IMR-90 (cell line): ENCODE results near the gene DNAJB4. TPM values are rescaled to one million over a fixed set of nuclear protein-coding genes. Genes with fewer than 3 reads are reported as not detected.

Experiments used
- ATAC-seq: fragments of 200-7000 bp; cut with Tn5 transposase; 2 replicates; pipeline ENCODE4 v1.9.1; 2020; ENCODE audit warnings: low read depth, mild to moderate bottlenecking, moderate library complexity
- BruUV-seq: library from RNA; stranded (reverse); fragments of 400-500 nt; replicated peaks from 2 replicates; lab custom pipeline; 2021; lab: Mats Ljungman, UMichigan
- CTCF ChIA-PET: fragments of 300-600 bp; formaldehyde crosslinking; extraction: SDS; loops from one replicate; lab custom pipeline; 2021; ENCODE audit warnings: antibody characterized with exemption; lab: Yijun Ruan, JAX
- POLR2A ChIA-PET: fragments of 300-600 bp; sonication (Branson Sonifier 250); formaldehyde crosslinking; loops from one replicate; lab custom pipeline; 2022; ENCODE audit warnings: antibody characterized with exemption; ENCODE audit not compliant: unreplicated experiment; lab: Charles Lee
- DNase-seq: peaks from one replicate; pipeline ENCODE4 v3.0.0; 2013
- H2AFZ ChIP-seq: replicated peaks from 2 replicates; pipeline ENCODE3; 2013; ENCODE audit warnings: low read length, mild to moderate bottlenecking; ENCODE audit not compliant: poor library complexity
- H2AK5ac ChIP-seq: 2 replicates; pipeline ENCODE4 v1.6.1; 2013; ENCODE audit warnings: low read depth, low read length, inconsistent platforms
- H2AK9ac ChIP-seq: replicated peaks from 2 replicates; pipeline ENCODE3; 2013; ENCODE audit warnings: mild to moderate bottlenecking, low read depth, low read length, moderate library complexity; ENCODE audit not compliant: poor library complexity
- H2BK120ac ChIP-seq: 2 replicates; pipeline ENCODE4 v1.6.1; 2013; ENCODE audit warnings: low read depth, low read length, inconsistent platforms
- H2BK15ac ChIP-seq: 3 replicates; pipeline ENCODE4 v1.6.1; 2013; ENCODE audit warnings: low read depth, low read length, inconsistent platforms
- H2BK20ac ChIP-seq: 2 replicates; pipeline ENCODE4 v1.6.1; 2013; ENCODE audit warnings: low read depth, mild to moderate bottlenecking, inconsistent platforms, low read length, moderate library complexity
- H2BK5ac ChIP-seq: 2 replicates; pipeline ENCODE4 v1.6.1; 2013; ENCODE audit warnings: mild to moderate bottlenecking, low read depth, low read length, inconsistent platforms; ENCODE audit not compliant: poor library complexity, severe bottlenecking
- H3K14ac ChIP-seq: replicated peaks from 2 replicates; pipeline ENCODE4 v1.6.1; 2013; ENCODE audit warnings: low read depth, low read length, inconsistent platforms
- H3K18ac ChIP-seq: 2 replicates; pipeline ENCODE4 v1.6.1; 2013; ENCODE audit warnings: low read depth, low read length, control low read depth
- H3K23ac ChIP-seq: 2 replicates; pipeline ENCODE4 v1.6.1; 2013; ENCODE audit warnings: low read depth, low read length, inconsistent platforms
- H3K27ac ChIP-seq: 2 replicates; pipeline ENCODE4 v1.5.1; 2013; ENCODE audit warnings: mild to moderate bottlenecking, control low read depth, low read length; ENCODE audit not compliant: insufficient read depth
- H3K27me3 ChIP-seq: 2 replicates; pipeline ENCODE4 v1.6.1; 2013; ENCODE audit warnings: low read length; ENCODE audit not compliant: control insufficient read depth, insufficient read depth
- H3K36me3 ChIP-seq: 2 replicates; pipeline ENCODE4 v1.6.1; 2013; ENCODE audit warnings: low read length, mixed read lengths; ENCODE audit not compliant: control insufficient read depth, insufficient read depth
- H3K4ac ChIP-seq: 2 replicates; pipeline ENCODE4 v1.6.1; 2013; ENCODE audit warnings: low read depth, low read length, inconsistent platforms
- H3K4me1 ChIP-seq: 2 replicates; pipeline ENCODE4 v1.6.1; 2013; ENCODE audit warnings: low read length, mixed read lengths; ENCODE audit not compliant: control insufficient read depth, insufficient read depth
- H3K4me2 ChIP-seq: 2 replicates; pipeline ENCODE4 v1.6.1; 2013; ENCODE audit warnings: low read depth, mild to moderate bottlenecking, control low read depth, low read length, moderate library complexity
- H3K4me3 ChIP-seq: 2 replicates; pipeline ENCODE4 v1.5.1; 2013; ENCODE audit warnings: low read depth, mild to moderate bottlenecking, control low read depth, low read length, moderate library complexity; ENCODE audit not compliant: insufficient read depth
- H3K56ac ChIP-seq: 2 replicates; pipeline ENCODE4 v1.6.1; 2013; ENCODE audit warnings: low read length, inconsistent platforms; ENCODE audit not compliant: insufficient read depth; ENCODE audit errors: extremely low read depth
- H3K79me1 ChIP-seq, 2 experiments: 2 replicates each; pipeline ENCODE4 v1.6.1; 2013; ENCODE audit warnings: low read length in 2 of 2, inconsistent platforms in 1 of 2, low read depth in 1 of 2
- H3K9ac ChIP-seq: 2 replicates; pipeline ENCODE4 v1.6.1; 2013; ENCODE audit warnings: low read depth, low read length, control low read depth
- H3K9me1 ChIP-seq: 2 replicates; pipeline ENCODE4 v1.6.1; 2013; ENCODE audit warnings: low read length, inconsistent platforms; ENCODE audit not compliant: insufficient read depth
- H3K9me3 ChIP-seq: 2 replicates; pipeline ENCODE4 v1.6.1; 2013; ENCODE audit warnings: low read length; ENCODE audit not compliant: control insufficient read depth, insufficient read depth
- H4K20me1 ChIP-seq: 2 replicates; pipeline ENCODE4 v1.6.1; 2013; ENCODE audit warnings: low read length, inconsistent platforms; ENCODE audit not compliant: insufficient read depth
- H4K5ac ChIP-seq: 2 replicates; pipeline ENCODE4 v1.6.1; 2013; ENCODE audit warnings: mild to moderate bottlenecking, low read depth, low read length, control low read depth
- H4K8ac ChIP-seq, 2 experiments: 2 replicates each; pipeline ENCODE4 v1.6.1; 2013; ENCODE audit warnings: low read depth in 2 of 2, low read length in 2 of 2, control low read depth in 1 of 2, inconsistent platforms in 1 of 2
- H4K91ac ChIP-seq: 2 replicates; pipeline ENCODE4 v1.6.1; 2013; ENCODE audit warnings: low read depth, low read length, inconsistent platforms; ENCODE audit not compliant: insufficient read depth
- CHD1 ChIP-seq: IDR thresholded peaks from 2 replicates; pipeline ENCODE4 v1.6.1; 2012; ENCODE audit warnings: low read depth, low read length, improper control_type of control experiment
- CTCF ChIP-seq: conservative IDR thresholded peaks from 2 replicates; pipeline ENCODE4 v1.5.1; 2012; ENCODE audit warnings: mild to moderate bottlenecking, low read depth, low read length, improper control_type of control experiment
- MAZ ChIP-seq: IDR thresholded peaks from 2 replicates; pipeline ENCODE4 v1.6.1; 2012; ENCODE audit warnings: low read depth, mild to moderate bottlenecking, low read length, improper control_type of control experiment, moderate library complexity, borderline replicate concordance
- MXI1 ChIP-seq: IDR thresholded peaks from 2 replicates; pipeline ENCODE4 v1.6.1; 2012; ENCODE audit warnings: low read depth, mild to moderate bottlenecking, low read length, moderate library complexity, borderline replicate concordance
- POLR2A ChIP-seq: IDR thresholded peaks from 2 replicates; pipeline ENCODE4 v1.6.1; 2012; ENCODE audit warnings: mild to moderate bottlenecking, low read depth, low read length
- RAD21 ChIP-seq: IDR thresholded peaks from 2 replicates; pipeline ENCODE4 v1.6.1; 2012; ENCODE audit warnings: low read length, improper control_type of control experiment
- RCOR1 ChIP-seq: IDR thresholded peaks from 2 replicates; pipeline ENCODE4 v1.6.1; 2012; ENCODE audit warnings: mild to moderate bottlenecking, low read length, improper control_type of control experiment; ENCODE audit not compliant: insufficient replicate concordance
- RFX5 ChIP-seq: IDR thresholded peaks from 2 replicates; pipeline ENCODE4 v1.8.0; 2012; ENCODE audit warnings: low read depth, mild to moderate bottlenecking, low read length, moderate library complexity
- USF2 ChIP-seq: fragments of 150-350 bp; IDR thresholded peaks from 2 replicates; pipeline ENCODE4 v1.6.1; 2017; ENCODE audit warnings: mild to moderate bottlenecking, antibody characterized with exemption, low read length, low read depth
- WGBS, 2 experiments: methylation state at CpG; one replicate each; pipeline versions ENCODE4 v1.1.5 to v1.1.7; 2013; ENCODE audit warnings: missing lambda C conversion rate in 2 of 2; ENCODE audit not compliant: insufficient read length in 1 of 2; ENCODE audit errors: extremely low coverage in 2 of 2; 5-methylcytosine and 5-hydroxymethylcytosine counted together
- dilution Hi-C: fragments of 300-500 bp; cut with HindIII; formaldehyde crosslinking; loops from one replicate; pipeline ENCODE4 v1.14.3; 2018; ENCODE audit warnings: low sequenced_read_pairs; ENCODE audit not compliant: unreplicated experiment
- in situ Hi-C: fragments of 300-500 bp; cut with MboI; formaldehyde crosslinking; loops from 3 replicates; pipeline ENCODE4 v1.14.3; 2019; ENCODE audit warnings: low sequenced_read_pairs, inconsistent platforms, mixed read lengths
- intact Hi-C: fragments of 100-400 bp; cut with micrococcal nuclease; formaldehyde crosslinking; loops from 2 replicates; pipeline ENCODE4 v1.10.0; 2022
- polyA plus RNA-seq, 3 experiments: library from polyadenylated mRNA; depleted of rRNA; stranded (reverse); fragments of >200 nt; gene quantifications; 2 replicates each; pipeline ENCODE4 v1.2.3, GENCODE V29; 2012; ENCODE audit warnings: low replicate concordance in 1 of 3
- total RNA-seq: library from RNA; depleted of rRNA; stranded (reverse); fragments of >200 nt; gene quantifications from 2 replicates; pipeline ENCODE4 v1.2.3, GENCODE V29; 2012
- TF ChIP-seq, protein P1 (sequence below): fragments of 150-350 bp; IDR thresholded peaks from 2 replicates; pipeline ENCODE4 v1.6.1; 2016; ENCODE audit warnings: low read depth, mild to moderate bottlenecking, low read length, moderate library complexity, borderline replicate concordance

Gene DNAJB4
- total and polyA plus RNA-seq, 2 of the 4 experiments (the other 2 are of a cell fraction) = 30.6 to 31.0 TPM

- H4K5ac ChIP-seq = no peak overlapping the region; the same call in 1 of the 2 replicates
- no peak overlapping the region for H2AK9ac ChIP-seq
- H2BK5ac ChIP-seq = peak overlapping the region; percentile 37
- peaks cover 4% of the 10 kb centered on the region for H3K4me1 ChIP-seq
- no peak overlapping the region for H3K56ac ChIP-seq
- TF ChIP-seq POLR2A (no peak), RCOR1 (no peak), CHD1 (no peak), RAD21 (0 out of 2 replicates have a peak, but pooled peaks have one; percentile 21), USF2 (no peak), MXI1 (0 out of 2 replicates have a peak, but pooled peaks have one; percentile 39), CTCF (no peak), MAZ (no peak), RFX5 (no peak)
- TF ChIP-seq, protein P1, sequence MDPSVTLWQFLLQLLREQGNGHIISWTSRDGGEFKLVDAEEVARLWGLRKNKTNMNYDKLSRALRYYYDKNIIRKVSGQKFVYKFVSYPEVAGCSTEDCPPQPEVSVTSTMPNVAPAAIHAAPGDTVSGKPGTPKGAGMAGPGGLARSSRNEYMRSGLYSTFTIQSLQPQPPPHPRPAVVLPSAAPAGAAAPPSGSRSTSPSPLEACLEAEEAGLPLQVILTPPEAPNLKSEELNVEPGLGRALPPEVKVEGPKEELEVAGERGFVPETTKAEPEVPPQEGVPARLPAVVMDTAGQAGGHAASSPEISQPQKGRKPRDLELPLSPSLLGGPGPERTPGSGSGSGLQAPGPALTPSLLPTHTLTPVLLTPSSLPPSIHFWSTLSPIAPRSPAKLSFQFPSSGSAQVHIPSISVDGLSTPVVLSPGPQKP = no peak
- no peak overlapping the region for H2AK5ac ChIP-seq
- dilution Hi-C loops (no loop called here), intact Hi-C loops (no loop called here), in situ Hi-C loops (no loop called here)
- ChIA-PET POLR2A (no interaction called here), CTCF (interaction anchor here (0.9 kb wide), 1 partner anchor 24 kb away, joined by 4 read pairs; no protein-coding TSS in a partner anchor)
- H3K27ac ChIP-seq = no peak overlapping the region
- H3K9me1 ChIP-seq = no peaks in the 10 kb centered on the region
- H2BK20ac ChIP-seq = no peak overlapping the region
- no CpG with 5 or more reads among the region's 2 CpGs for WGBS, 2 experiments
- H2AFZ ChIP-seq = no peak overlapping the region
- H3K4me2 ChIP-seq = no peak overlapping the region
- H4K8ac ChIP-seq = no peak overlapping the region
- no peak overlapping the region for H4K91ac ChIP-seq
- H3K23ac ChIP-seq = no peak overlapping the region
- H3K79me1 ChIP-seq = no peaks in the 10 kb centered on the region
- ATAC-seq (peak; percentile 92), DNase-seq (peak; percentile 94)
- no peaks in the 10 kb centered on the region for H3K9me3 ChIP-seq
- BruUV-seq = no TSS peak
- no peak overlapping the region for H3K4me3 ChIP-seq
- no peak overlapping the region for H2BK15ac ChIP-seq
- H3K36me3 ChIP-seq = no peaks in the 10 kb centered on the region
- peak overlapping the region; percentile 7; the same call in 1 of the 2 replicates for H3K18ac ChIP-seq
- H3K14ac ChIP-seq = no peak overlapping the region
- no peak overlapping the region for H3K9ac ChIP-seq
- H2BK120ac ChIP-seq = no peak overlapping the region
- no peaks in the 10 kb centered on the region for H3K27me3 ChIP-seq
- no peak overlapping the region for H3K4ac ChIP-seq
- no peaks in the 10 kb centered on the region for H4K20me1 ChIP-seq
Observed at GRCh38 chr1:78061825-78062523, 57.2 kb downstream of the DNAJB4 start.
